Keratinocyte (primary cell): ENCODE data around the gene NT5DC1.

Source experiments
- EZH2 ChIP-seq: IDR thresholded peaks from one replicate; pipeline ENCODE4 v1.6.1; 2012; ENCODE audit warnings: inconsistent platforms, mild to moderate bottlenecking, low read length, moderate library complexity
- TF ChIP-seq, protein P1 (sequence below), 3 experiments: IDR thresholded peaks in 1 of 3; conservative IDR thresholded peaks in 1 of 3; optimal IDR thresholded peaks in 1 of 3; 2 replicates in 2 of 3; 3 replicates in 1 of 3; pipeline versions ENCODE3 to v1.5.1; 2011; ENCODE audit warnings: low read length in 3 of 3, mild to moderate bottlenecking in 3 of 3, moderate library complexity in 2 of 3, control low read depth in 1 of 3, inconsistent platforms in 1 of 3; ENCODE audit not compliant: insufficient read depth in 2 of 3; ENCODE audit errors: extremely low read depth in 1 of 3

DNA sequence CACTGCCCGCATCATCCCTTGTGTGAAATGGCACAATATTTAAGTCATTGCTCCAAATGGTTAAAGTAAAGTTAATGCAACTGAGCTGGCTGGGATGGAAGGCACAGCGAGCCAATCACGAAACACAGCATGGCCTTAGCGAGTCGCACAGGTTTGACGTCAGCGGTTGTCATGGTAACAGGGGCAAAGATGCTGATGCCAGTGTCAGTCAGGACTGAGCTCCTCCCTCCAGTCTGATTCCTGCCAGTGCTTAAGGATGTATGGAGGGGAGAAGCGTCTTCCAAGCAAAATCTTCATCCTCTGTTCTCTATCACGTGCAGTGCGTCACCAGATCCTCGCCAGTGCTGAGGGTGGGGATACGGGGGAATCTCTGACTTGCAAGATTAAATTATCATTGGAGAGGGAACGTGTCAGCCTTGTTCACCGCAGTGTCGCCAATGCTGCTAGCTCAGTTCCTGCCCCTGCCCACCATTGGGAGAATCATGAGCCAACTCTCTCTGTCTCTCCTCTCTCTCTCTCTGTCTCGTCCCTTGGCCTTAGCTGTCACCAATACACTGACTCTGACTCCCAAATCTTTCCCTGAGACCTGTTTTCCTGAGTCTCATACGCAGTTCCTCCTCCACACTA, 128.7 kb downstream of the NT5DC1 start:
- TF ChIP-seq, protein P1, sequence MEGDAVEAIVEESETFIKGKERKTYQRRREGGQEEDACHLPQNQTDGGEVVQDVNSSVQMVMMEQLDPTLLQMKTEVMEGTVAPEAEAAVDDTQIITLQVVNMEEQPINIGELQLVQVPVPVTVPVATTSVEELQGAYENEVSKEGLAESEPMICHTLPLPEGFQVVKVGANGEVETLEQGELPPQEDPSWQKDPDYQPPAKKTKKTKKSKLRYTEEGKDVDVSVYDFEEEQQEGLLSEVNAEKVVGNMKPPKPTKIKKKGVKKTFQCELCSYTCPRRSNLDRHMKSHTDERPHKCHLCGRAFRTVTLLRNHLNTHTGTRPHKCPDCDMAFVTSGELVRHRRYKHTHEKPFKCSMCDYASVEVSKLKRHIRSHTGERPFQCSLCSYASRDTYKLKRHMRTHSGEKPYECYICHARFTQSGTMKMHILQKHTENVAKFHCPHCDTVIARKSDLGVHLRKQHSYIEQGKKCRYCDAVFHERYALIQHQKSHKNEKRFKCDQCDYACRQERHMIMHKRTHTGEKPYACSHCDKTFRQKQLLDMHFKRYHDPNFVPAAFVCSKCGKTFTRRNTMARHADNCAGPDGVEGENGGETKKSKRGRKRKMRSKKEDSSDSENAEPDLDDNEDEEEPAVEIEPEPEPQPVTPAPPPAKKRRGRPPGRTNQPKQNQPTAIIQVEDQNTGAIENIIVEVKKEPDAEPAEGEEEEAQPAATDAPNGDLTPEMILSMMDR (optimal IDR thresholded peaks at IDR 0.05 in 1 of 3, IDR thresholded peaks at IDR 0.05 in 1 of 3, conservative IDR thresholded peaks at IDR 0.05 in 1 of 3; ENCODE audit: extremely low read depth in 1 of 3, insufficient read depth in 2 of 3, low read length in 3 of 3): no peak
- TF ChIP-seq EZH2: no peak
